NCI-H460 (cell line): ENCODE data around the gene POLDIP3. TPM values are rescaled to one million over a fixed set of nuclear protein-coding genes. Genes with fewer than 3 reads are reported as not detected.

Experiments
- DNase-seq: peaks from one replicate; pipeline ENCODE4 v3.0.0-alpha.2; 2016; ENCODE audit warnings: low read depth; ENCODE audit errors: extremely low read depth
- total RNA-seq: library from RNA; depleted of rRNA; stranded (reverse); fragments of >200 nt; shearing (Covaris generic); gene quantifications from 2 replicates; pipeline ENCODE4 v1.2.3, GENCODE V29; 2014

The POLDIP3 gene
- total RNA-seq, 1 experiment from 2014 or later = 20.1 TPM

GRCh38 chr22:42642806-42643633 lies 28.3 kb upstream of the POLDIP3 start:
- no peak for DNase-seq

GRCh38 chr22:42641801-42642413 lies 27.2 kb upstream of the POLDIP3 start:
- DNase-seq = no peak

GRCh38 chr22:42639541-42640241 lies 25.0 kb upstream of the POLDIP3 start:
- DNase-seq = no peak

GRCh38 chr22:42637555-42637954 lies 22.9 kb upstream of the POLDIP3 start:
- DNase-seq = no peak

GRCh38 chr22:42636506-42636905 lies 21.8 kb upstream of the POLDIP3 start:
- no peak for DNase-seq

- DNase-seq = peak; percentile 54
Measured at GRCh38 chr22:42635531-42635930, 20.8 kb upstream of the POLDIP3 start.

GRCh38 chr22:42633013-42633412 lies 18.3 kb upstream of the POLDIP3 start:
- no peak for DNase-seq

GRCh38 chr22:42632096-42632495 lies 17.4 kb upstream of the POLDIP3 start:
- no peak for DNase-seq

- no peak for DNase-seq
Measured at GRCh38 chr22:42630901-42631602, 16.4 kb upstream of the POLDIP3 start.

GRCh38 chr22:42630211-42630610 lies 15.5 kb upstream of the POLDIP3 start:
- no peak for DNase-seq

- DNase-seq = no peak
Measured at GRCh38 chr22:42627981-42628380, 13.3 kb upstream of the POLDIP3 start.

- DNase-seq = no peak
Measured at GRCh38 chr22:42626951-42627625, 12.4 kb upstream of the POLDIP3 start.

- no peak for DNase-seq
Measured at GRCh38 chr22:42626431-42626830, 11.7 kb upstream of the POLDIP3 start.

GRCh38 chr22:42625416-42625815 lies 10.7 kb upstream of the POLDIP3 start:
- no peak for DNase-seq

GRCh38 chr22:42624551-42625106 lies 9.9 kb upstream of the POLDIP3 start:
- no peak for DNase-seq

GRCh38 chr22:42623756-42624441 lies 9.2 kb upstream of the POLDIP3 start:
- DNase-seq = no peak

GRCh38 chr22:42623301-42623751 lies 8.6 kb upstream of the POLDIP3 start:
- no peak for DNase-seq

- DNase-seq = no peak
Measured at GRCh38 chr22:42622061-42622710, 7.5 kb upstream of the POLDIP3 start.

GRCh38 chr22:42621505-42622002 lies 6.9 kb upstream of the POLDIP3 start:
- DNase-seq = peak; percentile 47
